ENCODE results near the gene MYO1C. TPM values are rescaled to one million over a fixed set of nuclear protein-coding genes. Genes with fewer than 3 reads are reported as not detected.

The MYO1C gene
- total RNA-seq, 1 donor = 250 TPM

DNA sequence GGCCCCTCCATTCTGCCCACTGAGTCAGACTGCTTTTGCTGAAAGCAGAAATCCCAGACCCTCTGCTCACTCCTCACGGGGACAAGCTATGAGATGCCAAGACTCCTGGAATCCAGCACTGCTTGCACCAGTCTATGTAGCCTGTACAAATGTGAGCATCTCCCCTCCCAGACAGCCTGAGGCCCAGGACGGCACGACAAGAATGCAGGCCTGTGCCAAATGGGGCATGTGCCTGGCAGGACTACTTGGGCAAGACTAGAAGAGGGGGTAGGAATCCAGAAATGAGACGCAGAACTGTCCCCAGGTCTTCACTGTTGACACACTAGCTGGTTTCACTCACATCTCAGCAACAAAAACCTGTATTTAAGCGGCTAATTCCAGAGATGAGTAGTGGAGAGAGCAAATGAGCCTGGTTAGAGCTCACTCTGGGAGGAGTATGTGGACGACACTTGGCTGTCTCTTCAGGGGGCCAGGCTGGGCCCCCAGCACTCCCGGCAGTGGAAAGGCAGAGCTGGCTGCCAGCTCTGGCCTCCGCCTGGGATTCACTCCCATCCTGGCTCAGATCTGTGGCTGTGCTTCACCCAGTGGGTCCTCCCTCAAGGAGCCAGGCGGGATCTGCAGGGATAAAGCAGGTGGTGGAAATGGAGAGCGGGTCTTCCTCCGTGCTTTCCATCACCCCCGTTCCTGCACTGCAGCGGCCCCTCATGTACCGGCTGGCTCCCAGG, 2.9 kb upstream of the MYO1C start:
- Histone ChIP-seq H3K79me2 (ENCODE audit: insufficient read depth, low read length) (peaks cover 7% of the 10 kb centered on the region), H3K4me2 (ENCODE audit: insufficient read depth, low read length) (no peak overlapping the region), H4K20me1 (ENCODE audit: insufficient read depth, low read length) (no peaks in the 10 kb centered on the region), H3K36me3 (ENCODE audit: insufficient read depth, low read length) (no peaks in the 10 kb centered on the region), H3K27ac (ENCODE audit: low read depth, low read length) (no peak overlapping the region), H2AFZ (ENCODE audit: low read length) (no peak overlapping the region), H3K27me3 (ENCODE audit: insufficient read depth, low read length) (no peaks in the 10 kb centered on the region), H3K4me1 (ENCODE audit: insufficient read depth, low read length) (peaks cover 20% of the 10 kb centered on the region), H3K9me3 (ENCODE audit: low read depth, low read length) (no peaks in the 10 kb centered on the region), H3K4me3 (ENCODE audit: insufficient read depth, low read length) (no peak overlapping the region)
- DNase-seq (ENCODE audit: insufficient read length, low spot score, missing footprints) = peak; percentile 92
- TF ChIP-seq, protein P1, sequence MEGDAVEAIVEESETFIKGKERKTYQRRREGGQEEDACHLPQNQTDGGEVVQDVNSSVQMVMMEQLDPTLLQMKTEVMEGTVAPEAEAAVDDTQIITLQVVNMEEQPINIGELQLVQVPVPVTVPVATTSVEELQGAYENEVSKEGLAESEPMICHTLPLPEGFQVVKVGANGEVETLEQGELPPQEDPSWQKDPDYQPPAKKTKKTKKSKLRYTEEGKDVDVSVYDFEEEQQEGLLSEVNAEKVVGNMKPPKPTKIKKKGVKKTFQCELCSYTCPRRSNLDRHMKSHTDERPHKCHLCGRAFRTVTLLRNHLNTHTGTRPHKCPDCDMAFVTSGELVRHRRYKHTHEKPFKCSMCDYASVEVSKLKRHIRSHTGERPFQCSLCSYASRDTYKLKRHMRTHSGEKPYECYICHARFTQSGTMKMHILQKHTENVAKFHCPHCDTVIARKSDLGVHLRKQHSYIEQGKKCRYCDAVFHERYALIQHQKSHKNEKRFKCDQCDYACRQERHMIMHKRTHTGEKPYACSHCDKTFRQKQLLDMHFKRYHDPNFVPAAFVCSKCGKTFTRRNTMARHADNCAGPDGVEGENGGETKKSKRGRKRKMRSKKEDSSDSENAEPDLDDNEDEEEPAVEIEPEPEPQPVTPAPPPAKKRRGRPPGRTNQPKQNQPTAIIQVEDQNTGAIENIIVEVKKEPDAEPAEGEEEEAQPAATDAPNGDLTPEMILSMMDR (IDR thresholded peaks at IDR 0.05; ENCODE audit: extremely low read depth, low read depth, low read length) = no peak

DNA sequence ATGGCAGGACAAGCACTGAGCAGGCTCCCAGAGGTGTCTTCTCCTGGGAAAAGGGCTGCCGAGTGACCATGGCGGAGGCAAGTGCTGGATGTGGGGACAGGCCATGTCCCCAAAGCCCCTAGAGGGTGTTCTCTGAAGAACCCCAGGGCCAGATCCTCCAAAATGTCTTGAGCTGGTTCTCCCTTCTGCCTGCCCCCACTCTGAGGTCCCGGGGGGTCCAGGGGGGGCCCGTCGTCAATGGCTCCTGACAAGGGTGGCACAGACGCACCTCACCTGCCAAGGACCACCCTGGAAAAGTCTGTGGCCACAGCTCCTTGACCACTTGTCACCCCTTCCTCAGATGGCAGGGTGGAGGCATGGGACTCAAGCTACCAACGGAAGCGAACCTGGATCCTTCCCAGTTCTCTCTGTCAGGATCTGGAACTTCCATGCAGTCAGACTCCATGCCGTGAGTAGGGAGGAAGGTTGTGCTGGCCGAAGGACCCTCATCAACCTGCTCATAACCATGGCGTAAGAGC, 2.3 kb upstream of the MYO1C start:
- no peak overlapping the region for H3K4me3 ChIP-seq (ENCODE audit: insufficient read depth, low read length)

DNA sequence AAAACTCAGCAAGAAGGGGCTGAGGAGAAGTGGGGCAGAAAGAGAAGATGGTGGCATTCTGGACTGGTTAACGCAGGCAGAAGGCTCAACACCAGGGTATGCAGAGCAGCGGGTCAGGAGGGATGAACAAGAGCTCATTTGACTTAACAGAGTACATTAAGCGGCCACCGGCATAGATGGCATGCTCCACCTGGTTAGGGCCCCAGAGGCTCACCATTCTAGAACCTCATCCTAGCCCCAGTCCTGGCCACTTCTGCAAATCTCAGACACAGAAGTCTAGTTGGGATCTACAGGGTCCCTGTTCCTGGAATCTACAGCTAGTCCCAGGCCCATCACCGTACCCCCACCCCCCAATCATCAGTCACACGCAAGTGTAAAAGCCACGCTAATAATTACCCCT, 1.7 kb upstream of the MYO1C start:
- no peaks in the 10 kb centered on the region for H3K9me3 ChIP-seq (ENCODE audit: low read depth, low read length)
- no peak overlapping the region for H3K27ac ChIP-seq (ENCODE audit: low read depth, low read length)
- no peak overlapping the region for H3K4me3 ChIP-seq (ENCODE audit: insufficient read depth, low read length)

More for the DNA sequence above, 2.3 kb upstream of the MYO1C start:
- H3K27ac ChIP-seq (ENCODE audit: low read depth, low read length) = no peak overlapping the region
- no peaks in the 10 kb centered on the region for H3K36me3 ChIP-seq (ENCODE audit: insufficient read depth, low read length)
- H3K4me2 ChIP-seq (ENCODE audit: insufficient read depth, low read length) = no peak overlapping the region
- H2AFZ ChIP-seq (ENCODE audit: low read length) = no peak overlapping the region
- peaks cover 22% of the 10 kb centered on the region for H3K4me1 ChIP-seq (ENCODE audit: insufficient read depth, low read length)
- H4K20me1 ChIP-seq (ENCODE audit: insufficient read depth, low read length) = no peaks in the 10 kb centered on the region
- no peaks in the 10 kb centered on the region for H3K9me3 ChIP-seq (ENCODE audit: low read depth, low read length)
- H3K79me2 ChIP-seq (ENCODE audit: insufficient read depth, low read length) = peaks cover 12% of the 10 kb centered on the region
- no peaks in the 10 kb centered on the region for H3K27me3 ChIP-seq (ENCODE audit: insufficient read depth, low read length)
- peak; percentile 86 for DNase-seq (ENCODE audit: insufficient read length, low spot score, missing footprints)
- TF ChIP-seq, protein P1 (IDR thresholded peaks at IDR 0.05; ENCODE audit: extremely low read depth, low read depth, low read length) = no peak

More for the DNA sequence above, 1.7 kb upstream of the MYO1C start:
- Histone ChIP-seq H3K79me2 (ENCODE audit: insufficient read depth, low read length) (peaks cover 18% of the 10 kb centered on the region), H3K4me2 (ENCODE audit: insufficient read depth, low read length) (no peak overlapping the region), H3K36me3 (ENCODE audit: insufficient read depth, low read length) (no peaks in the 10 kb centered on the region), H4K20me1 (ENCODE audit: insufficient read depth, low read length) (no peaks in the 10 kb centered on the region), H2AFZ (ENCODE audit: low read length) (no peak overlapping the region), H3K27me3 (ENCODE audit: insufficient read depth, low read length) (no peaks in the 10 kb centered on the region), H3K4me1 (ENCODE audit: insufficient read depth, low read length) (peaks cover 22% of the 10 kb centered on the region)
- TF ChIP-seq, protein P1 (IDR thresholded peaks at IDR 0.05; ENCODE audit: extremely low read depth, low read depth, low read length) = no peak
- DNase-seq (ENCODE audit: insufficient read length, low spot score, missing footprints) = peak; percentile 87
